Endothelial cell of umbilical vein (primary cell): ENCODE data around the gene IKZF1. TPM values are rescaled to one million over a fixed set of nuclear protein-coding genes. Genes with fewer than 3 reads are reported as not detected.

Source experiments
- BruUV-seq: library from RNA; stranded (reverse); fragments of 400-500 nt; replicated peaks from 2 replicates; lab custom pipeline; 2021; lab: Mats Ljungman, UMichigan
- CTCF ChIA-PET: fragments of 300-600, 350-600 bp; sonication (Branson Sonifier 250); formaldehyde crosslinking; loops from one replicate; lab custom pipeline; 2021; ENCODE audit warnings: antibody characterized with exemption, inconsistent platforms; lab: Charles Lee
- POLR2A ChIA-PET: fragments of 300-600, 350-600 bp; sonication (Branson Sonifier 250); formaldehyde crosslinking; loops from one replicate; lab custom pipeline; 2021; ENCODE audit warnings: antibody characterized with exemption, inconsistent platforms; lab: Charles Lee
- DNase-seq: peaks from one replicate; pipeline ENCODE4 v3.0.0-alpha.2; 2011; ENCODE audit warnings: low read depth, low spot score
- FAIRE-seq: peaks from 2 replicates; lab custom pipeline; 2011; peaks lifted over from hg19 to GRCh38; lab: Jason Lieb, UNC
- H2AFZ ChIP-seq: 2 replicates; pipeline ENCODE4 v1.6.0; 2012; ENCODE audit warnings: low read depth, low read length, control low read depth, inconsistent platforms
- H3K27ac ChIP-seq: 2 replicates; pipeline ENCODE4 v1.5.1; 2011; ENCODE audit warnings: low read depth, mild to moderate bottlenecking, control low read depth, low read length, moderate library complexity; ENCODE audit not compliant: insufficient read depth
- H3K27me3 ChIP-seq, 2 experiments: 2 replicates each; pipeline versions ENCODE4 v1.6.0 to v1.6.1; 2011; ENCODE audit warnings: low read length in 2 of 2, mixed read lengths in 1 of 2; ENCODE audit not compliant: control insufficient read depth in 2 of 2, insufficient read depth in 2 of 2
- H3K36me3 ChIP-seq, 2 experiments: 2 replicates in 1 of 2; 3 replicates in 1 of 2; pipeline ENCODE4 v1.5.1; 2011; ENCODE audit warnings: low read length in 2 of 2, mild to moderate bottlenecking in 1 of 2, moderate library complexity in 1 of 2; ENCODE audit not compliant: control insufficient read depth in 2 of 2, insufficient read depth in 2 of 2; ENCODE audit errors: extremely low read depth in 1 of 2
- H3K4me1 ChIP-seq: 3 replicates; pipeline ENCODE4 v1.5.1; 2011; ENCODE audit warnings: mild to moderate bottlenecking, low read length; ENCODE audit not compliant: control insufficient read depth, insufficient read depth; ENCODE audit errors: extremely low read depth
- H3K4me2 ChIP-seq: 2 replicates; pipeline ENCODE4 v1.6.1; 2011; ENCODE audit warnings: low read length, control low read depth, mixed read lengths; ENCODE audit not compliant: insufficient read depth
- H3K4me3 ChIP-seq, 3 experiments: fragments of 200-600 bp in 1 of 3; sonication (generic), shearing (Covaris generic) in 1 of 3; replicated peaks in 1 of 3; 2 replicates each; pipeline ENCODE4 v1.5.1; 2011 to 2016; ENCODE audit warnings: control low read depth in 3 of 3, low read length in 3 of 3, mild to moderate bottlenecking in 2 of 3, inconsistent platforms in 1 of 3, low read depth in 1 of 3, moderate library complexity in 1 of 3; ENCODE audit not compliant: insufficient read depth in 1 of 3
- H3K79me2 ChIP-seq: 2 replicates; pipeline ENCODE4 v1.6.0; 2012; ENCODE audit warnings: low read length, inconsistent platforms; ENCODE audit not compliant: control insufficient read depth, insufficient read depth
- H3K9ac ChIP-seq: replicated peaks from 2 replicates; pipeline ENCODE3; 2011; ENCODE audit warnings: low read length, control low read depth; ENCODE audit not compliant: insufficient read depth; ENCODE audit errors: extremely low read depth
- H3K9me1 ChIP-seq: replicated peaks from 3 replicates; pipeline ENCODE4 v1.6.0; 2011; ENCODE audit warnings: mild to moderate bottlenecking, low read length; ENCODE audit not compliant: control insufficient read depth, insufficient read depth; ENCODE audit errors: extremely low read depth
- H3K9me3 ChIP-seq: replicated peaks from 2 replicates; pipeline ENCODE4 v1.5.1; 2012; ENCODE audit warnings: low read length, inconsistent platforms; ENCODE audit not compliant: control insufficient read depth, insufficient read depth
- H4K20me1 ChIP-seq: replicated peaks from 2 replicates; pipeline ENCODE3; 2011; ENCODE audit warnings: mild to moderate bottlenecking, low read length; ENCODE audit not compliant: control insufficient read depth, insufficient read depth; ENCODE audit errors: extremely low read depth
- CTCF ChIP-seq, 2 donors: IDR thresholded peaks; 1 replicate in 1 of 2; 2 replicates in 1 of 2; pipeline ENCODE4 v1.5.1; 2011; ENCODE audit warnings: low read length in 2 of 2, mild to moderate bottlenecking in 2 of 2, moderate library complexity in 2 of 2, control low read depth in 1 of 2, inconsistent platforms in 1 of 2, low read depth in 1 of 2; ENCODE audit not compliant: insufficient read depth in 1 of 2; ENCODE audit errors: extremely low read depth in 1 of 2
- EZH2 ChIP-seq: IDR thresholded peaks from 2 replicates; pipeline ENCODE4 v1.6.1; 2012; ENCODE audit warnings: borderline replicate concordance, low read depth, mild to moderate bottlenecking, moderate library complexity, low read length, inconsistent platforms; ENCODE audit not compliant: severe bottlenecking
- FOS ChIP-seq: IDR thresholded peaks from 2 replicates; pipeline ENCODE4 v1.6.1; 2011; ENCODE audit warnings: mild to moderate bottlenecking, low read length, moderate library complexity, borderline replicate concordance; ENCODE audit not compliant: insufficient read depth
- GATA2 ChIP-seq: IDR thresholded peaks from 2 replicates; pipeline ENCODE4 v1.7.0; 2011; ENCODE audit warnings: low read depth, mild to moderate bottlenecking, moderate library complexity, mixed read lengths, low read length; ENCODE audit not compliant: insufficient read length, insufficient read depth
- JUN ChIP-seq: IDR thresholded peaks from 2 replicates; pipeline ENCODE4 v1.6.1; 2011; ENCODE audit warnings: borderline replicate concordance, low read depth; ENCODE audit not compliant: insufficient read length, insufficient read depth
- MAX ChIP-seq: IDR thresholded peaks from 2 replicates; pipeline ENCODE4 v1.6.1; 2011; ENCODE audit not compliant: insufficient read depth, insufficient read length
- MYC ChIP-seq: IDR thresholded peaks from one replicate; pipeline ENCODE4 v1.6.1; 2011; ENCODE audit warnings: mild to moderate bottlenecking, low read depth, low read length
- POLR2A ChIP-seq: IDR thresholded peaks from 2 replicates; pipeline ENCODE4 v1.6.1; 2012; ENCODE audit warnings: low read depth, mild to moderate bottlenecking, control low read depth, low read length
- POLR2AphosphoS5 ChIP-seq: IDR thresholded peaks from 2 replicates; pipeline ENCODE4 v1.6.1; 2012; ENCODE audit warnings: low read depth, mild to moderate bottlenecking, control low read depth, low read length, moderate library complexity; ENCODE audit not compliant: insufficient read depth
- dilution Hi-C: fragments of 300-500 bp; cut with MboI; formaldehyde crosslinking; loops from one replicate; pipeline ENCODE4 v1.15.0; 2019; ENCODE audit warnings: low sequenced_read_pairs; ENCODE audit not compliant: extremely low pct_ligation_motif_present
- intact Hi-C: fragments of 100-400 bp; cut with micrococcal nuclease; formaldehyde crosslinking; loops from one replicate; pipeline ENCODE4 v1.10.0; 2022
- polyA plus RNA-seq, 4 experiments: library from polyadenylated mRNA; depleted of rRNA in 3 of 4; stranded (reverse) in 3 of 4; unstranded in 1 of 4; fragments of >200 nt; gene quantifications; 2 replicates each; pipeline versions ENCODE4 v1.2.1 to v1.2.3, GENCODE V29; 2011 to 2012; ENCODE audit warnings: missing spikeins in 1 of 4
- total RNA-seq: library from RNA; stranded (reverse); gene quantifications from 2 replicates; pipeline ENCODE4 v1.2.3, GENCODE V29; 2021

Gene IKZF1
- total and polyA plus RNA-seq, 2 donors (not counting 3 experiments of a cell fraction or from before 2014, with no cell fraction given) = 0.01 to 0.20 TPM

DNA sequence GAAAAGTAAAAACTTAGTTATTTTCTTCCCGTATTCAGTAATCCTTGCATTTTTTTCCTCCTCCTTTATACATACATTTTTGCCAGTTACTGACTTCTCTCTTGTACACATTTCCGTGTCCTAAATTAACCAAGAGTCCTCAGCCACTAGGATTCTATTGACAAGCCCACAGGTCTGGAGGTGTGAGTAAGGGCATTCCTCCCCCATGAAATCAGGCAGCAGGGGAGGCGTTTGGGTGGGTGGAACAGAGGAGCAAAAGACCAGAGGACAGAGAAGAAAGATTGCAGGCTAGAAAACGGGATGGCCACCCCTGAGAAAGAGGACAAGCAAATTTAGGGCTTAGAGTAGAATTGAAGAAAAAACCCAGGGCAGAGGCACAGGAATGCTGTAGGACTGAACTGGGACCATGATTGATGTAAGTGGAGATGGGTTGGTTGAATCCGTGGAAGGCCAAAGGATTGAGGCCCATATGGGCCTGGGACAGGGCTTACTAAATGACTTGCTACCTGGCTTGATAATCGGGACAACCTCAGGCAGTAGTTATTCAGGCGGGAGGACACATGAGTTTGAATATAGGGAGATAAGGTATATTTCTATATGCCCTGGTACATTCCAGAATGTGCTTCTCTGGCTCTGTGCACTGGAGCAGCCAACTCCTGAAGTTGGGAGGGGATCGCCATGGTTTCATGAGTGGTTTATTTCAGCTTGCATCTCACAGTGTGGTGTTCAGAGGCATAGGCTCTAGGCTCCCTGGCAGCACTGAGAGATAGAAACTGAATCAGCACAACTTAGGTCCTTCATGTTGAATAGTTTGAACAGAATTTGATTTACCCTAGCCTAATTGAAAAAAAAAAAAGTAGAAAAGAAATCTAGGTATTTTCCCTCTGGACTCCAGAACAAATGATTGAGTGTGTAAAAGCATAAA is 28.0 kb downstream of the IKZF1 start:
- H3K36me3 ChIP-seq = no peaks in the 10 kb centered on the region
- H3K27ac ChIP-seq = no peak overlapping the region
- intact Hi-C loops (no loop called here), dilution Hi-C loops (no loop called here)
- no peaks in the 10 kb centered on the region for H3K4me1 ChIP-seq
- H3K9me3 ChIP-seq = no peaks in the 10 kb centered on the region
- no TSS peak for BruUV-seq
- ChIA-PET POLR2A (no interaction called here), CTCF (no interaction called here)
- FAIRE-seq (no peak), DNase-seq (no peak)
- H4K20me1 ChIP-seq = no peaks in the 10 kb centered on the region
- no peak overlapping the region for H3K4me3 ChIP-seq
- no peak for TF ChIP-seq CTCF (IDR thresholded peaks at IDR 0.05; ENCODE audit: extremely low read depth in 1 of 2, insufficient read depth in 1 of 2, low read depth in 1 of 2, low read length in 2 of 2)
- no peak for TF ChIP-seq POLR2A
- TF ChIP-seq EZH2 = no peak
- no peak for TF ChIP-seq GATA2
- TF ChIP-seq POLR2AphosphoS5 = no peak
- TF ChIP-seq MYC = no peak
- no peak for TF ChIP-seq JUN
- no peak for TF ChIP-seq FOS
- TF ChIP-seq MAX = no peak
- no peaks in the 10 kb centered on the region for H3K79me2 ChIP-seq
- no peaks in the 10 kb centered on the region for H3K9me1 ChIP-seq
- no peak overlapping the region for H2AFZ ChIP-seq
- no peak overlapping the region for H3K9ac ChIP-seq
- peaks cover 3 to 10% of the 10 kb centered on the region in 2 experiments for H3K27me3 ChIP-seq
- no peak overlapping the region for H3K4me2 ChIP-seq
